Measurements from ENCODE around the gene AUTS2. TPM values are rescaled to one million over a fixed set of nuclear protein-coding genes. Genes with fewer than 3 reads are reported as not detected.

Gene AUTS2
- total and polyA plus RNA-seq, 2 experiments from 2014 or later = 3.0 to 4.4 TPM

- Histone ChIP-seq H3K4me2 (ENCODE audit: unreplicated experiment) (no peak overlapping the region), H3K9me2 (ENCODE audit: insufficient read depth) (no peaks in the 10 kb centered on the region), H3K4me1 (ENCODE audit: insufficient read depth) (no peaks in the 10 kb centered on the region), H3K27ac (no peak overlapping the region), H3K9ac (no peak overlapping the region), H2AFZ (no peak overlapping the region), H4K20me1 (ENCODE audit: insufficient read depth) (no peaks in the 10 kb centered on the region), H3K79me2 (ENCODE audit: insufficient read depth) (no peaks in the 10 kb centered on the region), H3K4me3 (no peak overlapping the region), H3F3A (ENCODE audit: insufficient read depth) (no peaks in the 10 kb centered on the region), H3K36me3 (ENCODE audit: low read depth) (no peaks in the 10 kb centered on the region), H3K27me3 (replicated peaks; ENCODE audit: insufficient read depth) (no peaks in the 10 kb centered on the region), H3K9me3 (ENCODE audit: low read depth) (no peaks in the 10 kb centered on the region)
- WGBS, 2 experiments (ENCODE audit: low coverage in 1 of 2, low lambda C conversion rate in 2 of 2, missing lambda C conversion rate in 2 of 2) = 100% methylated on average over 1 of the region's 1 CpG
- TF ChIP-seq EZH2 (IDR thresholded peaks at IDR 0.05; ENCODE audit: insufficient read depth, poor library complexity, severe bottlenecking) = no peak
- in situ Hi-C loops (cut with MboI) = no loop called here
- no peak for DNase-seq
These were observed 861.3 kb downstream of the AUTS2 start for GRCh38 chr7:70459546-70459945.

- no peak overlapping the region for H3K4me2 ChIP-seq (ENCODE audit: unreplicated experiment)
- no peak overlapping the region for H3K4me3 ChIP-seq
These were observed 861.8 kb downstream of the AUTS2 start for GRCh38 chr7:70460071-70460470.

GRCh38 chr7:70460562-70460961, 862.3 kb downstream of the AUTS2 start:
- Histone ChIP-seq H3K9me2 (ENCODE audit: insufficient read depth) (no peaks in the 10 kb centered on the region), H3K36me3 (ENCODE audit: low read depth) (no peaks in the 10 kb centered on the region), H2AFZ (no peak overlapping the region), H3K4me1 (ENCODE audit: insufficient read depth) (no peaks in the 10 kb centered on the region), H3F3A (ENCODE audit: insufficient read depth) (no peaks in the 10 kb centered on the region), H4K20me1 (ENCODE audit: insufficient read depth) (no peaks in the 10 kb centered on the region), H3K4me3 (no peak overlapping the region), H3K27me3 (replicated peaks; ENCODE audit: insufficient read depth) (no peaks in the 10 kb centered on the region), H3K27ac (no peak overlapping the region), H3K79me2 (ENCODE audit: insufficient read depth) (no peaks in the 10 kb centered on the region), H3K4me2 (ENCODE audit: unreplicated experiment) (no peak overlapping the region), H3K9ac (no peak overlapping the region), H3K9me3 (ENCODE audit: low read depth) (no peaks in the 10 kb centered on the region)
- TF ChIP-seq EZH2phosphoT487 (IDR thresholded peaks at IDR 0.05; ENCODE audit: insufficient read depth, low read depth) (no peak), EZH2 (IDR thresholded peaks at IDR 0.05; ENCODE audit: insufficient read depth, poor library complexity, severe bottlenecking) (no peak)
- DNase-seq = no peak
- 84 to 86% methylated on average over 6 of the region's 6 CpGs for WGBS, 2 experiments (ENCODE audit: low coverage in 1 of 2, low lambda C conversion rate in 2 of 2, missing lambda C conversion rate in 2 of 2)
- in situ Hi-C loops (cut with MboI) = loop anchor here (10.0 kb wide), 1 partner anchor 64 kb away; no protein-coding TSS in a partner anchor

More at GRCh38 chr7:70460071-70460470, 861.8 kb downstream of the AUTS2 start:
- H3K9ac ChIP-seq = no peak overlapping the region
- in situ Hi-C loops (cut with MboI) = loop anchor here (10.0 kb wide), 1 partner anchor 65 kb away; no protein-coding TSS in a partner anchor
- H3K36me3 ChIP-seq (ENCODE audit: low read depth) = no peaks in the 10 kb centered on the region
- no peak overlapping the region for H3K27ac ChIP-seq
- H3K9me2 ChIP-seq (ENCODE audit: insufficient read depth) = no peaks in the 10 kb centered on the region
- no peak for DNase-seq
- no peaks in the 10 kb centered on the region for H3F3A ChIP-seq (ENCODE audit: insufficient read depth)
- no peak for TF ChIP-seq EZH2 (IDR thresholded peaks at IDR 0.05; ENCODE audit: insufficient read depth, poor library complexity, severe bottlenecking)
- no peaks in the 10 kb centered on the region for H3K79me2 ChIP-seq (ENCODE audit: insufficient read depth)
- H4K20me1 ChIP-seq (ENCODE audit: insufficient read depth) = no peaks in the 10 kb centered on the region
- no peaks in the 10 kb centered on the region for H3K9me3 ChIP-seq (ENCODE audit: low read depth)
- no peaks in the 10 kb centered on the region for H3K27me3 ChIP-seq (replicated peaks; ENCODE audit: insufficient read depth)
- 76 to 89% methylated on average over 10 of the region's 10 CpGs for WGBS, 2 experiments (ENCODE audit: low coverage in 1 of 2, low lambda C conversion rate in 2 of 2, missing lambda C conversion rate in 2 of 2)
- no peaks in the 10 kb centered on the region for H3K4me1 ChIP-seq (ENCODE audit: insufficient read depth)
- H2AFZ ChIP-seq = no peak overlapping the region

GRCh38 chr7:70463352-70463938, 865.2 kb downstream of the AUTS2 start:
- Histone ChIP-seq H3K9me3 (ENCODE audit: low read depth) (no peaks in the 10 kb centered on the region), H3K4me2 (ENCODE audit: unreplicated experiment) (no peak overlapping the region), H3K79me2 (ENCODE audit: insufficient read depth) (no peaks in the 10 kb centered on the region), H3K4me3 (no peak overlapping the region), H3K4me1 (ENCODE audit: insufficient read depth) (no peaks in the 10 kb centered on the region), H3K27ac (no peak overlapping the region), H3K9ac (no peak overlapping the region), H3K9me2 (ENCODE audit: insufficient read depth) (no peaks in the 10 kb centered on the region), H3F3A (ENCODE audit: insufficient read depth) (no peaks in the 10 kb centered on the region), H4K20me1 (ENCODE audit: insufficient read depth) (no peaks in the 10 kb centered on the region), H3K27me3 (replicated peaks; ENCODE audit: insufficient read depth) (no peaks in the 10 kb centered on the region), H2AFZ (no peak overlapping the region), H3K36me3 (ENCODE audit: low read depth) (no peaks in the 10 kb centered on the region)
- WGBS, 2 experiments (ENCODE audit: low coverage in 1 of 2, low lambda C conversion rate in 2 of 2, missing lambda C conversion rate in 2 of 2) = 83 to 86% methylated on average over 5 of the region's 5 CpGs
- in situ Hi-C loops (cut with MboI) = loop anchor here (10.0 kb wide), 1 partner anchor 61 kb away; no protein-coding TSS in a partner anchor
- TF ChIP-seq EZH2phosphoT487 (IDR thresholded peaks at IDR 0.05; ENCODE audit: insufficient read depth, low read depth) = no peak
- no peak for TF ChIP-seq EZH2 (IDR thresholded peaks at IDR 0.05; ENCODE audit: insufficient read depth, poor library complexity, severe bottlenecking)
- no peak for DNase-seq

Measured in GM23248 (cell line).